Endodermal cell (in vitro differentiated cells): ENCODE data around the gene EPN3. TPM values are rescaled to one million over a fixed set of nuclear protein-coding genes. Genes with fewer than 3 reads are reported as not detected.

ENCODE experiments used
- DNase-seq: peaks from one replicate; pipeline ENCODE4 v3.0.0-alpha.2; 2017
- H3K27ac ChIP-seq: 2 replicates; pipeline ENCODE4 v1.5.1; 2013; ENCODE audit warnings: mild to moderate bottlenecking, low read depth, low read length, moderate library complexity
- H3K27me3 ChIP-seq: 2 replicates; pipeline ENCODE4 v1.6.1; 2013; ENCODE audit warnings: mild to moderate bottlenecking, low read length, moderate library complexity; ENCODE audit not compliant: insufficient read depth, control insufficient read depth, poor library complexity, severe bottlenecking
- H3K36me3 ChIP-seq: 2 replicates; pipeline ENCODE4 v1.7.0; 2013; ENCODE audit warnings: mild to moderate bottlenecking, low read length, moderate library complexity; ENCODE audit not compliant: control insufficient read depth, insufficient read depth
- H3K4me1 ChIP-seq: one replicate; pipeline ENCODE4 v1.7.0; 2013; ENCODE audit warnings: low read length; ENCODE audit not compliant: control insufficient read depth, insufficient read depth
- H3K4me3 ChIP-seq: 2 replicates; pipeline ENCODE4 v1.5.1; 2013; ENCODE audit warnings: mild to moderate bottlenecking, low read length, moderate library complexity
- H3K9ac ChIP-seq: 2 replicates; pipeline ENCODE4 v1.6.1; 2013; ENCODE audit warnings: mild to moderate bottlenecking, low read length, moderate library complexity; ENCODE audit not compliant: poor library complexity, severe bottlenecking; ENCODE audit errors: extremely low read depth
- H3K9me3 ChIP-seq: 2 replicates; pipeline ENCODE4 v1.6.1; 2013; ENCODE audit warnings: mild to moderate bottlenecking, low read length, moderate library complexity; ENCODE audit not compliant: control insufficient read depth
- H3K27ac Mint-ChIP-seq: 2 replicates; pipeline ENCODE4 v1.8.0; 2020; ENCODE audit warnings: mixed read lengths
- H3K27me3 Mint-ChIP-seq: 2 replicates; pipeline ENCODE4 v1.8.0; 2021; ENCODE audit warnings: mild to moderate bottlenecking, mixed read lengths; ENCODE audit not compliant: insufficient read depth
- H3K36me3 Mint-ChIP-seq: 2 replicates; pipeline ENCODE4 v1.8.0; 2020; ENCODE audit warnings: low read depth, mixed read lengths
- H3K4me1 Mint-ChIP-seq: 2 replicates; pipeline ENCODE4 v1.8.0; 2020; ENCODE audit warnings: mixed read lengths
- H3K4me3 Mint-ChIP-seq: 2 replicates; pipeline ENCODE4 v1.8.0; 2020; ENCODE audit warnings: mild to moderate bottlenecking, moderate library complexity, mixed read lengths
- H3K9me3 Mint-ChIP-seq: 2 replicates; pipeline ENCODE4 v1.8.0; 2020; ENCODE audit warnings: mild to moderate bottlenecking, mixed read lengths
- CTCF ChIP-seq: fragments of 200-600 bp; sonication (generic); conservative IDR thresholded peaks from 2 replicates; pipeline ENCODE4 v1.5.0; 2021; ENCODE audit warnings: antibody characterized with exemption, mild to moderate bottlenecking
- WGBS, 2 experiments: methylation state at CpG; one replicate each; pipeline versions ENCODE4 v1.1.5 to v1.1.7; 2013; ENCODE audit warnings: missing lambda C conversion rate in 2 of 2, mixed read lengths in 1 of 2; ENCODE audit not compliant: insufficient coverage in 1 of 2, insufficient read length in 1 of 2; 5-methylcytosine and 5-hydroxymethylcytosine counted together
- total RNA-seq, 2 donors: library from RNA; stranded (reverse); fragmentation: NEBNext Ultra II Directional in 1 of 2; extraction: Animal tissue kit (Norgen Biotek cat#: 25700) in 1 of 2; gene quantifications; 2 replicates in 1 of 2; 3 replicates in 1 of 2; pipeline ENCODE4 v1.2.1, GENCODE V29; 2021

EPN3 gene
- total RNA-seq, 2 donors from 2014 or later = 0.66 TPM; not detected in 1

GRCh38 chr17:50564916-50565315, 32.4 kb downstream of the EPN3 start:
- Mint-ChIP-seq H3K9me3 (no peaks in the 10 kb centered on the region), H3K4me3 (no peak overlapping the region), H3K36me3 (no peaks in the 10 kb centered on the region), H3K27ac (no peak overlapping the region), H3K27me3 (peaks cover 83% of the 10 kb centered on the region), H3K4me1 (peaks cover 16% of the 10 kb centered on the region)
- WGBS, 2 experiments = 48 to 68% methylated on average over 4 to 19 of the region's 19 CpGs
- no peaks in the 10 kb centered on the region for H3K36me3 ChIP-seq
- H3K4me1 ChIP-seq = peaks cover 4% of the 10 kb centered on the region
- H3K4me3 ChIP-seq = no peak overlapping the region
- DNase-seq = no peak
- H3K27me3 ChIP-seq = peaks cover 71% of the 10 kb centered on the region
- H3K27ac ChIP-seq = no peak overlapping the region
- no peaks in the 10 kb centered on the region for H3K9me3 ChIP-seq
- no peak for TF ChIP-seq CTCF
- no peak overlapping the region for H3K9ac ChIP-seq

DNA sequence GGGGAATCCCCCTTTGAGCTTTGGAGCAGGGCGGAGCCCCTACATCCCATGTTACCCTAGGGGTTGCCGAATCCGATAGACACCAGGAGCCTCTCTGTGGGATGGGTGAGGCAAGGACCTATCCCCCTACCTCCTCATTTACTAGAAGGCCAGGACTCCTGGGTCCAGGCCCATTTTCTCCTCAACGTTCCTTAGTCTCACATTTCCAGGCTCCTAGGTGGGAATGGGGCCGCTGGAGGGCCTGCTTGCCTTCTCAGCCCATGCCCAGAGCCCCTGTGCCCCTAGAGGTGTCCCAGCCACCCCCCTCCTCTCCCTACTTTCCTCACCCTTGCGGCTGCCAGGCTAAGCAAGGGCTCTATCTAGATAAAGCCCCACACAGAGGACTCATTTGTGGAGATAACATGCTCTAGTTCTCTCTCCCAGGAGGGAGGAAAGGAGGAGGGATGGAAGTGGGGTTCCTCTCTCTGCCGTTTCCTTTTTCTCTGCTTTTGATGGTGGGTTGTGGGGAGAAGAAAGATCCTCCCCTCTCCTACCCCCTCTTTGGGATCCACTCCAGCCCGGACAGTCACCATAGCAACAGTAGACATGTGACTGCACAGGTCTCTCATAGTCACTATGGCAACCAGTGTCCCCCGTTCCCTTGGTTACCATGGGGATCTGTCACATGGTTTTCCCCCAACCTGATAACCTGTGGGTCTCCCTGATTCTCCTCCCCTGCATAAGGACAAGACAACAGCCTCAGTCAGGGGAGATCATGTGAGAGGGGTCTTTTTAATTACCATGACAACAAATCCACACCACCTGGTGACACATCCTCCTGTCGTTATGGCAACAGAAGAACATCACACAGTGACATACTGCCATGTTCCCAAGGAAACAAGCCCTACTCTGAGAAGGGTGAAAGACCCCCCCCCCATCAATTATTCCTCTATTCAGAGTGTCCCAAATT, 33.1 kb downstream of the EPN3 start:
- Histone ChIP-seq H3K4me3 (no peak overlapping the region), H3K36me3 (no peaks in the 10 kb centered on the region), H3K27me3 (peaks cover 66% of the 10 kb centered on the region), H3K9ac (no peak overlapping the region), H3K4me1 (peaks cover 4% of the 10 kb centered on the region), H3K27ac (no peak overlapping the region), H3K9me3 (no peaks in the 10 kb centered on the region)
- H3K4me1 Mint-ChIP-seq = peaks cover 22% of the 10 kb centered on the region
- WGBS, 2 experiments = 69 to 72% methylated on average over 2 to 8 of the region's 10 CpGs
- H3K9me3 Mint-ChIP-seq = no peaks in the 10 kb centered on the region
- no peak for DNase-seq
- no peaks in the 10 kb centered on the region for H3K36me3 Mint-ChIP-seq
- TF ChIP-seq CTCF = no peak
- H3K27ac Mint-ChIP-seq = no peak overlapping the region
- no peak overlapping the region for H3K4me3 Mint-ChIP-seq
- H3K27me3 Mint-ChIP-seq = peaks cover 77% of the 10 kb centered on the region

- no peaks in the 10 kb centered on the region for H3K9me3 Mint-ChIP-seq
- WGBS, 2 experiments = 64% methylated on average over 2 of the region's 2 CpGs; no CpG with 5 or more reads in 1 of the 2 experiments
- H3K4me1 Mint-ChIP-seq = peaks cover 22% of the 10 kb centered on the region
- DNase-seq = no peak
- Histone ChIP-seq H3K27me3 (peaks cover 55% of the 10 kb centered on the region), H3K36me3 (no peaks in the 10 kb centered on the region), H3K27ac (no peak overlapping the region), H3K9me3 (no peaks in the 10 kb centered on the region), H3K9ac (no peak overlapping the region), H3K4me1 (peaks cover 4% of the 10 kb centered on the region), H3K4me3 (no peak overlapping the region)
- no peak overlapping the region for H3K27ac Mint-ChIP-seq
- peaks cover 69% of the 10 kb centered on the region for H3K27me3 Mint-ChIP-seq
- TF ChIP-seq CTCF = no peak
- H3K36me3 Mint-ChIP-seq = no peaks in the 10 kb centered on the region
- no peak overlapping the region for H3K4me3 Mint-ChIP-seq
Measured at GRCh38 chr17:50566886-50567285, 34.4 kb downstream of the EPN3 start.
